Measurements from ENCODE around the gene RASGEF1B.

GRCh38 chr4:81467672-81467964 lies 4.1 kb downstream of the RASGEF1B start:
- TF ChIP-seq CTCF (IDR thresholded peaks at IDR 0.05; ENCODE audit: extremely low read depth in 1 of 2, insufficient read depth in 1 of 2, low read depth in 1 of 2, low read length in 2 of 2) (no peak), FOS (IDR thresholded peaks at IDR 0.05; ENCODE audit: borderline replicate concordance, insufficient read depth, low read length) (no peak), MYC (IDR thresholded peaks at IDR 0.05; ENCODE audit: low read depth, low read length) (no peak), POLR2A (IDR thresholded peaks at IDR 0.05; ENCODE audit: low read depth, low read length) (no peak), POLR2AphosphoS5 (IDR thresholded peaks at IDR 0.05; ENCODE audit: insufficient read depth, low read depth, low read length) (no peak)

Measured in endothelial cell of umbilical vein (primary cell).